RWPE2 (cell line): ENCODE data around the gene SF3B2.
A peak's percentile ranks its signal among the peaks of the same experiment; 100 is the strongest.
"Not testable (repeated sequence)": the region's sequence is repeated elsewhere in the genome, so short reads cannot be mapped to it uniquely, and the experiment has no call there.

Experiments used
- ATAC-seq: fragments of 200-7000 bp; cut with Tn5 transposase; 3 replicates; pipeline ENCODE4 v1.9.1; 2021; ENCODE audit warnings: low read depth
- DNase-seq: peaks from one replicate; pipeline ENCODE4 v3.0.0-alpha.2; 2020; ENCODE audit warnings: low spot score
- H3K27ac ChIP-seq: fragments of 450-650 bp; 2 replicates; pipeline ENCODE4 v1.5.1; 2017; ENCODE audit warnings: mild to moderate bottlenecking; ENCODE audit not compliant: poor library complexity, severe bottlenecking
- H3K27me3 ChIP-seq: fragments of 250-450 bp; sonication (Bioruptor Pico); 2 replicates; pipeline ENCODE4 v1.5.1; 2021; ENCODE audit warnings: mild to moderate bottlenecking, moderate library complexity; ENCODE audit not compliant: insufficient read depth, poor library complexity, severe bottlenecking
- H3K36me3 ChIP-seq: fragments of 250-450 bp; sonication (Bioruptor Pico); 2 replicates; pipeline ENCODE4 v1.5.1; 2020; ENCODE audit warnings: low read depth, mild to moderate bottlenecking, moderate library complexity
- H3K4me1 ChIP-seq: fragments of 250-450 bp; sonication (Bioruptor Pico); 2 replicates; pipeline ENCODE4 v1.5.1; 2021; ENCODE audit warnings: mild to moderate bottlenecking, moderate library complexity; ENCODE audit not compliant: insufficient read depth, poor library complexity, severe bottlenecking
- H3K4me3 ChIP-seq: fragments of 250-450 bp; sonication (Bioruptor Pico); 2 replicates; pipeline ENCODE4 v1.5.1; 2021; ENCODE audit warnings: mild to moderate bottlenecking, moderate library complexity; ENCODE audit not compliant: severe bottlenecking
- H3K9me3 ChIP-seq: fragments of 250-450 bp; sonication (Bioruptor Pico); 2 replicates; pipeline ENCODE4 v1.5.1; 2021; ENCODE audit warnings: mild to moderate bottlenecking, moderate library complexity; ENCODE audit not compliant: severe bottlenecking
- CTCF ChIP-seq: fragments of 450-650 bp; IDR thresholded peaks from one replicate; pipeline ENCODE4 v1.5.1; 2017; ENCODE audit warnings: mild to moderate bottlenecking, moderate library complexity; ENCODE audit not compliant: poor library complexity, severe bottlenecking

Gene SF3B2

DNA sequence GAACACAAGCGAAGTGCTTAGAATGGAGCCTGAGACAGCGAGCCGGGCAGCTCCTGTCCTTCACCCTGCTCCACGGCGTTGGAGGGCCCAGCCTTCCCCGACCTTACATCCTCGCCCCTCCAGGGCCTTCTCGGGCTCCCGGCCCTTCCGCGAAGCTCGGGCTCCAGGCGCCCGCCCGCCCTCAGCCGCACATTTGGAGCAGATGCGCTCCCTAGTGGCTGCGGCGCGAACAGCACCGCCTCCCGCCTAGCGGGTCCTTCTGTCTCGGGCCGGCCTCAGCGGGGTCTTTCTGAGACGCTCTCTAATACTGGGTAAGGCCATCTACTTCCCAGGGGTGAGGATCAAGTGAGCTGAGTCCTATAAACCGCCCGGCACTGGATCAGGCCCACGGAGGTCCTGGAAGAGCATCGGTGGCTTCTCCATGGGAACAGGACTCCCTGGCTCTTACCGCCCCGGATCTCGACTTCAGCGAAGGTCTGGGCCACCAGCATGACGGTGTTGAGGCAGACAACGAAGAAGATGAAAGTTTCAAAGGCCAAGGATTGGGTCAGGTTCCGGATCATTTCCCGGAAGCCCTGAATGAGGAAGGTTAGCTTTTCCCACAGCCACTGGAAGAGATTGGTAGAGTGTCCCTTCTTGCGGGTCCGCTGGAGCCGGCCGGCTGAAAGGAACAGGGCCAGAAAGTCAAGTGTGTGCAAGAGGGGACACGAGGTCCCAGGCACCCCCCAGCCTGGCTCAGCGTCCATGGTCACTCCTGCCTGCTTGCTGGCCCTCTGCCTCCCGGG, 29.6 kb upstream of the SF3B2 start:
- Histone ChIP-seq H3K4me3 (no peak overlapping the region), H3K27me3 (no peaks in the 10 kb centered on the region), H3K9me3 (no peaks in the 10 kb centered on the region), H3K27ac (no peak overlapping the region), H3K4me1 (peaks cover 11% of the 10 kb centered on the region), H3K36me3 (no peaks in the 10 kb centered on the region)
- DNase-seq = peak; percentile 36
- peak; percentile 71 for ATAC-seq
- peak; percentile 95 for TF ChIP-seq CTCF

DNA sequence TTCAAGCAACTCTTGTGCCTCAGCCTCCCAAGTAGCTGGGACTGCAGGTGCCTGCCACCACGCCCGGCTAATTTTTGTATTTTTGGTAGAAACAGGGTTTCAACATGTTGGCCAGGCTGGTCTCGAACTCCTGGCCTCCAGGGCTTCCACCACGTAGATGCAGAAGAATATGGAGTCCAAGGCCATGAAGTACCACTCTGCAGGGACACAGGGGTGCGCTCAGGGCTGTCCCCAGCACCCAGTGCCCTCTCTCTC, 29.1 kb upstream of the SF3B2 start:
- H3K4me1 ChIP-seq = peaks cover 11% of the 10 kb centered on the region
- not testable (repeated sequence) for H3K27ac ChIP-seq, H3K9me3 ChIP-seq, H3K36me3 ChIP-seq, H3K27me3 ChIP-seq, ATAC-seq, H3K4me3 ChIP-seq, DNase-seq

DNA sequence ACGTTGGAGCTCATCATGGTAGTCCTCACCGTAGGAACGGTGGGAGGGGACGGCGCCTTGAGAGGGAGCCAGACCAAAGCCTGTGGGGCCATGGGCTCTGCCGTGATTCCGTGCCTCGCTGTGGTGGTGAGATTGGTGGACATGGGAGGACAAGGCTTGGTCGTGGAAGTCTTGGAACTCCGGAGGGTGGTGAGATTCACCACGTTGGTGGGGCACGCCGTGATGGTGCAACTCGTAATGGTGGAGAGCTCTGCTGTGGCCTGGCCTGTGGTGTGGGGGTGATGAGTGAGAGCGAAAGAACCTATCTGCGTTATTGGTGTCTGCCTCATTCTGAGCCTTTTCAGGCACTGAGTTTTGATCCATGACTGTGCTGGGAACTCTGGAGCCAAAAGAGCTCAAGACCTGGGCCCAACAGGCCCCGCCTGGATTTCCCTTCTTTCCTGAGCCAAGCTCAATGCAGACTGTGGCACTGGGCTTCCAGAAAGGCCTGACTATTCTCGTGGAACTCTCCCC, 26.1 kb upstream of the SF3B2 start, which contains the start of gene CATSPER1:
TSS of gene CATSPER1 (minus strand) at position 463 of the 513 bp plus-strand sequence. CDS start at position 363, 100 bp downstream.
- no peaks in the 10 kb centered on the region for H3K36me3 ChIP-seq
- no peak for ATAC-seq
- no peak for DNase-seq
- TF ChIP-seq CTCF = no peak
- H3K27ac ChIP-seq = no peak within 1 kb of the TSS
- H3K4me3 ChIP-seq = no peak within 1 kb of the TSS
- H3K27me3 ChIP-seq = no peaks in the 10 kb centered on the region
- H3K9me3 ChIP-seq = no peaks in the 10 kb centered on the region
- H3K4me1 ChIP-seq = peaks cover 5% of the 10 kb centered on the region

- DNase-seq = no peak
- TF ChIP-seq CTCF = no peak
- ATAC-seq = no peak
- H3K27ac ChIP-seq = no peak overlapping the region
- H3K4me1 ChIP-seq = no peaks in the 10 kb centered on the region
- H3K9me3 ChIP-seq = no peaks in the 10 kb centered on the region
- no peak overlapping the region for H3K4me3 ChIP-seq
- H3K36me3 ChIP-seq = no peaks in the 10 kb centered on the region
- H3K27me3 ChIP-seq = no peaks in the 10 kb centered on the region
Observed at GRCh38 chr11:66032957-66033735, 19.0 kb upstream of the SF3B2 start.

GRCh38 chr11:66035653-66036333, 16.4 kb upstream of the SF3B2 start:
- peak; percentile 40; the same call in 2 of the 3 replicates for ATAC-seq
- DNase-seq = no peak
- H3K4me1 ChIP-seq = no peaks in the 10 kb centered on the region

More at GRCh38 chr11:66035653-66036333, 16.4 kb upstream of the SF3B2 start:
- TF ChIP-seq CTCF = no peak
- Histone ChIP-seq H3K36me3 (no peaks in the 10 kb centered on the region), H3K9me3 (no peaks in the 10 kb centered on the region), H3K27me3 (no peaks in the 10 kb centered on the region), H3K4me3 (no peak overlapping the region), H3K27ac (no peak overlapping the region)
